ENCODE data around the gene USF2. TPM values are rescaled to one million over a fixed set of nuclear protein-coding genes. Genes with fewer than 3 reads are reported as not detected.

The USF2 gene
- polyA plus RNA-seq, 2 of the 4 experiments (the other 2 are of a cell fraction) = 118 to 141 TPM

DNA sequence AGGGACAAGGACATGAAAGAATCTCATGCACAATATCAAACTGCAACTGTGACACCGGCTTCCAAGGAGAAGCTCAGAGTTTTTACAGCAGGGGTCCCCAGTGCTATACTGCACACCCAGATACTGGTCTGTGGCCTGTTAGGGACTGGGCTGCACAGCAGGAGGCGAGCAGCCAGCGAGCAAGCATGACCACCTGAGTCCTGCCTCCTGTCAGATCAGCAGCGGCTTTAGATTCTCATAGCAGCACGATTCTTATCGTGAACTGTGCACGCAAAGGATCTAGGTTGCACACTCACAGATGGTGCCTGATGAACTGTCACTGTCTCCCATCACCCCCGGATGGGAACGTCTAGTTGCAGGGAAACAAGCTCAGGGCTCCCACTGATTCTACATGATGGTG is 47.1 kb downstream of the USF2 start:
- Histone ChIP-seq H3K9me3 (no peaks in the 10 kb centered on the region), H3K4me1 (peaks cover 16% of the 10 kb centered on the region), H3K4me2 (no peak overlapping the region), H3K27ac (no peak overlapping the region), H3K4me3 (no peak overlapping the region)
- ATAC-seq (no peak), DNase-seq (ENCODE audit: low read depth in 1 of 2, low spot score in 1 of 2) (no peak), FAIRE-seq (no peak)
- ChIA-PET CTCF (interaction anchor here (0.6 to 4.5 kb wide), 8 partner anchors 9 to 187 kb away, joined by 3 to 22 read pairs (median 3); partner anchors contain the start of gene USF2), POLR2A (no interaction called here)
- TF ChIP-seq, protein P1, sequence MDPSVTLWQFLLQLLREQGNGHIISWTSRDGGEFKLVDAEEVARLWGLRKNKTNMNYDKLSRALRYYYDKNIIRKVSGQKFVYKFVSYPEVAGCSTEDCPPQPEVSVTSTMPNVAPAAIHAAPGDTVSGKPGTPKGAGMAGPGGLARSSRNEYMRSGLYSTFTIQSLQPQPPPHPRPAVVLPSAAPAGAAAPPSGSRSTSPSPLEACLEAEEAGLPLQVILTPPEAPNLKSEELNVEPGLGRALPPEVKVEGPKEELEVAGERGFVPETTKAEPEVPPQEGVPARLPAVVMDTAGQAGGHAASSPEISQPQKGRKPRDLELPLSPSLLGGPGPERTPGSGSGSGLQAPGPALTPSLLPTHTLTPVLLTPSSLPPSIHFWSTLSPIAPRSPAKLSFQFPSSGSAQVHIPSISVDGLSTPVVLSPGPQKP (IDR thresholded peaks at IDR 0.05; ENCODE audit: low read depth, low read length) = no peak
- no peak for TF ChIP-seq KDM5A (IDR thresholded peaks at IDR 0.05)
- WGBS (ENCODE audit: missing lambda C conversion rate) = 86% methylated on average over 9 of the region's 9 CpGs

DNA sequence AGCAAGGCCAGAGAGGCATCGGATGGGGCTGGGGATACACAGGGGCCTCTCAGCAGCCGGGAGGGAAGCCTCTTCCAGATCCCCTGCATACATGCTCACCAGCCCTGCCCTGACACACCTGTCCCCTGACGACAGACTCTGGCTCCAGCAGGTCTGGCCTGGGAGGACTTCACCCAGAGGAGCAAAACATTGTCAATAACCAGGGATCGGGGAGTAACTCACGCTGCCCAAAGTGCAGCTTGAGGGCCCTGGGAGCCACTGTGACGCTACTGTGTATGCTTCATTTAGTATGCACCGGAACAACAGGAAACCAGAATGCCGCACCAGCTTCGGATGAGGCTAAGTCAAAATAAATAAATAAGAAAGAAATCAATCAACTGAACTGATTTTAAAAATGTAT is 47.8 kb downstream of the USF2 start:
- DNase-seq (ENCODE audit: low read depth in 1 of 2, low spot score in 1 of 2) = no peak

DNA sequence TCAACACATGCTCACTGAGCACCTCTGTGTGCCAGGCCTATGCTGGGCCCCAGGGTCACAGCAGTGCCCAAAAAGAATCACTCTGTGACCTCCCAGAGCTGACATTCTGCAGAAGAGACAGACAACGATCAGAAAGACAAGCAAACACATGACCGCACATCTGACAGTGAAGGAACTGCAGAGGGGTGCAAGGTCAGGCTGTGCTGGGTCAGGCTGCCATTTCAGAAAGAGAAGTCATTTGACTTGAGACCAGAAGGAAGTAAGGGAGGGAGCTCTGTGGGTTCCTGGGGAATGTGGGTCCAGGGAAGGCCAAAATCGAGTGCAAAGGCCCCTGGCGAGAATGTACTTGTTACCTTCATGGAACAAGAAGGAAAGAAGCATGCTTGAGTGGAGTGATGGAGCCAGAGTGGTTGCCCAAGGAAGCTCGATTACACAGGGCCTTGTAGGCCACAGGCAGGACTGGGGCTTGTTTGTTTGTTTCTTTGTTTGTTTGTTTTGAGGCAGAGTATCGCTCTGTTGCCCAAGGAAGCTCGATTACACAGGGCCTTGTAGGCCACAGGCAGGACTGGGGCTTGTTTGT is 48.8 kb downstream of the USF2 start:
- H3K27ac ChIP-seq = no peak overlapping the region
- H3K4me1 ChIP-seq = peaks cover 16% of the 10 kb centered on the region
- H3K4me3 ChIP-seq = no peak overlapping the region
- CTCF ChIA-PET = interaction anchor here (0.8 to 2.6 kb wide), 4 partner anchors 35 to 178 kb away, joined by 4 to 8 read pairs (median 4); no protein-coding TSS in a partner anchor
- ATAC-seq = peak in 1 of 2 experiments; percentile 41; a peak in 3 of 6 replicates
- WGBS (ENCODE audit: missing lambda C conversion rate) = 77% methylated on average over 7 of the region's 7 CpGs
- H3K9me3 ChIP-seq = peaks cover 10% of the 10 kb centered on the region
- POLR2A ChIA-PET = no interaction called here
- H3K4me2 ChIP-seq = no peak overlapping the region
- no peak for FAIRE-seq
- TF ChIP-seq RNF2 (IDR thresholded peaks at IDR 0.05; ENCODE audit: borderline replicate concordance, low read depth) (no peak), KDM1A (IDR thresholded peaks at IDR 0.05; ENCODE audit: low read depth) (no peak), CEBPB (IDR thresholded peaks at IDR 0.05) (no peak), CBX2 (IDR thresholded peaks at IDR 0.05; ENCODE audit: borderline replicate concordance, low read depth) (no peak), TFCP2L1 (CRISPR knock-in tag; IDR thresholded peaks at IDR 0.05) (no peak), EP300 (IDR thresholded peaks at IDR 0.05) (no peak), POLR2A (IDR thresholded peaks at IDR 0.05; ENCODE audit: low read length) (no peak), ESRRA (IDR thresholded peaks at IDR 0.05; ENCODE audit: borderline replicate concordance, low read length) (no peak), MAZ (IDR thresholded peaks at IDR 0.05; ENCODE audit: borderline replicate concordance, low read depth, low read length) (no peak), FOSB (CRISPR knock-in tag; IDR thresholded peaks at IDR 0.05) (no peak), EHF (CRISPR knock-in tag; IDR thresholded peaks at IDR 0.05) (no peak)
- TF ChIP-seq, protein P2, sequence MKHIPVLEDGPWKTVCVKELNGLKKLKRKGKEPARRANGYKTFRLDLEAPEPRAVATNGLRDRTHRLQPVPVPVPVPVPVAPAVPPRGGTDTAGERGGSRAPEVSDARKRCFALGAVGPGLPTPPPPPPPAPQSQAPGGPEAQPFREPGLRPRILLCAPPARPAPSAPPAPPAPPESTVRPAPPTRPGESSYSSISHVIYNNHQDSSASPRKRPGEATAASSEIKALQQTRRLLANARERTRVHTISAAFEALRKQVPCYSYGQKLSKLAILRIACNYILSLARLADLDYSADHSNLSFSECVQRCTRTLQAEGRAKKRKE (CRISPR knock-in tag; IDR thresholded peaks at IDR 0.05; ENCODE audit: low read depth) = no peak
- DNase-seq (ENCODE audit: low read depth in 1 of 2, low spot score in 1 of 2) = no peak

More for the DNA sequence above, 47.8 kb downstream of the USF2 start:
- CTCF ChIA-PET = interaction anchor here (0.9 to 4.5 kb wide), 6 partner anchors 9 to 179 kb away, joined by 3 to 22 read pairs (median 4); partner anchors contain the start of gene USF2
- Histone ChIP-seq H3K4me1 (peaks cover 16% of the 10 kb centered on the region), H3K9me3 (peaks cover under 1% of the 10 kb centered on the region; the same call in 2 of the 3 replicates), H3K27ac (no peak overlapping the region), H3K4me2 (no peak overlapping the region), H3K4me3 (no peak overlapping the region)
- ATAC-seq (no peak), FAIRE-seq (no peak)
- TF ChIP-seq HOXA7 (CRISPR knock-in tag; IDR thresholded peaks at IDR 0.05) (no peak), RARB (CRISPR knock-in tag; IDR thresholded peaks at IDR 0.05) (no peak), RCOR1 (IDR thresholded peaks at IDR 0.05; ENCODE audit: low read depth, low read length) (no peak), JUN (IDR thresholded peaks at IDR 0.05) (no peak), ZSCAN20 (CRISPR knock-in tag; IDR thresholded peaks at IDR 0.05) (no peak), MYC (IDR thresholded peaks at IDR 0.05; ENCODE audit: borderline replicate concordance, low read length) (no peak), HDAC2 (IDR thresholded peaks at IDR 0.05) (no peak), FOXS1 (CRISPR knock-in tag; IDR thresholded peaks at IDR 0.05) (no peak), BHLHE40 (IDR thresholded peaks at IDR 0.05; ENCODE audit: low read depth, low read length) (no peak), JUNB (IDR thresholded peaks at IDR 0.05) (no peak)
- TF ChIP-seq, protein P3, sequence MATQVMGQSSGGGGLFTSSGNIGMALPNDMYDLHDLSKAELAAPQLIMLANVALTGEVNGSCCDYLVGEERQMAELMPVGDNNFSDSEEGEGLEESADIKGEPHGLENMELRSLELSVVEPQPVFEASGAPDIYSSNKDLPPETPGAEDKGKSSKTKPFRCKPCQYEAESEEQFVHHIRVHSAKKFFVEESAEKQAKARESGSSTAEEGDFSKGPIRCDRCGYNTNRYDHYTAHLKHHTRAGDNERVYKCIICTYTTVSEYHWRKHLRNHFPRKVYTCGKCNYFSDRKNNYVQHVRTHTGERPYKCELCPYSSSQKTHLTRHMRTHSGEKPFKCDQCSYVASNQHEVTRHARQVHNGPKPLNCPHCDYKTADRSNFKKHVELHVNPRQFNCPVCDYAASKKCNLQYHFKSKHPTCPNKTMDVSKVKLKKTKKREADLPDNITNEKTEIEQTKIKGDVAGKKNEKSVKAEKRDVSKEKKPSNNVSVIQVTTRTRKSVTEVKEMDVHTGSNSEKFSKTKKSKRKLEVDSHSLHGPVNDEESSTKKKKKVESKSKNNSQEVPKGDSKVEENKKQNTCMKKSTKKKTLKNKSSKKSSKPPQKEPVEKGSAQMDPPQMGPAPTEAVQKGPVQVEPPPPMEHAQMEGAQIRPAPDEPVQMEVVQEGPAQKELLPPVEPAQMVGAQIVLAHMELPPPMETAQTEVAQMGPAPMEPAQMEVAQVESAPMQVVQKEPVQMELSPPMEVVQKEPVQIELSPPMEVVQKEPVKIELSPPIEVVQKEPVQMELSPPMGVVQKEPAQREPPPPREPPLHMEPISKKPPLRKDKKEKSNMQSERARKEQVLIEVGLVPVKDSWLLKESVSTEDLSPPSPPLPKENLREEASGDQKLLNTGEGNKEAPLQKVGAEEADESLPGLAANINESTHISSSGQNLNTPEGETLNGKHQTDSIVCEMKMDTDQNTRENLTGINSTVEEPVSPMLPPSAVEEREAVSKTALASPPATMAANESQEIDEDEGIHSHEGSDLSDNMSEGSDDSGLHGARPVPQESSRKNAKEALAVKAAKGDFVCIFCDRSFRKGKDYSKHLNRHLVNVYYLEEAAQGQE (IDR thresholded peaks at IDR 0.05) = no peak
- TF ChIP-seq, protein P4, sequence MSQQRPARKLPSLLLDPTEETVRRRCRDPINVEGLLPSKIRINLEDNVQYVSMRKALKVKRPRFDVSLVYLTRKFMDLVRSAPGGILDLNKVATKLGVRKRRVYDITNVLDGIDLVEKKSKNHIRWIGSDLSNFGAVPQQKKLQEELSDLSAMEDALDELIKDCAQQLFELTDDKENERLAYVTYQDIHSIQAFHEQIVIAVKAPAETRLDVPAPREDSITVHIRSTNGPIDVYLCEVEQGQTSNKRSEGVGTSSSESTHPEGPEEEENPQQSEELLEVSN (IDR thresholded peaks at IDR 0.05; ENCODE audit: borderline replicate concordance, low read depth) = no peak
- TF ChIP-seq, protein P5, sequence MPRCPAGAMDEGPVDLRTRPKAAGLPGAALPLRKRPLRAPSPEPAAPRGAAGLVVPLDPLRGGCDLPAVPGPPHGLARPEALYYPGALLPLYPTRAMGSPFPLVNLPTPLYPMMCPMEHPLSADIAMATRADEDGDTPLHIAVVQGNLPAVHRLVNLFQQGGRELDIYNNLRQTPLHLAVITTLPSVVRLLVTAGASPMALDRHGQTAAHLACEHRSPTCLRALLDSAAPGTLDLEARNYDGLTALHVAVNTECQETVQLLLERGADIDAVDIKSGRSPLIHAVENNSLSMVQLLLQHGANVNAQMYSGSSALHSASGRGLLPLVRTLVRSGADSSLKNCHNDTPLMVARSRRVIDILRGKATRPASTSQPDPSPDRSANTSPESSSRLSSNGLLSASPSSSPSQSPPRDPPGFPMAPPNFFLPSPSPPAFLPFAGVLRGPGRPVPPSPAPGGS (IDR thresholded peaks at IDR 0.05) = no peak
- POLR2A ChIA-PET = no interaction called here
- WGBS (ENCODE audit: missing lambda C conversion rate) = 82% methylated on average over 9 of the region's 9 CpGs

Measured in A549 (cell line).